Neutrophil (primary cell): ENCODE data around the gene PSMD7.

ENCODE experiments used
- H3K27ac ChIP-seq: fragments of 200-600 bp; sonication (generic); 2 replicates; pipeline ENCODE4 v1.5.1; 2016; ENCODE audit warnings: mild to moderate bottlenecking, moderate library complexity
- H3K27me3 ChIP-seq: fragments of 200-600 bp; sonication (generic); 2 replicates; pipeline ENCODE4 v1.6.0; 2016; ENCODE audit warnings: mild to moderate bottlenecking
- H3K36me3 ChIP-seq: fragments of 200-600 bp; sonication (generic); 2 replicates; pipeline ENCODE4 v1.5.1; 2017
- H3K4me1 ChIP-seq, 2 experiments: fragments of 200-600 bp in 1 of 2; sonication (generic) in 1 of 2; 1 replicate in 1 of 2; 2 replicates in 1 of 2; pipeline versions ENCODE4 v1.5.1 to v1.6.1; 2013 to 2016; ENCODE audit warnings: low read depth in 1 of 2, low read length in 1 of 2, mild to moderate bottlenecking in 1 of 2, moderate library complexity in 1 of 2; ENCODE audit not compliant: control insufficient read depth in 1 of 2, insufficient read depth in 1 of 2
- H3K4me3 ChIP-seq, 2 experiments: fragments of 200-600 bp in 1 of 2; sonication (generic) in 1 of 2; 1 replicate in 1 of 2; 2 replicates in 1 of 2; pipeline ENCODE4 v1.5.1; 2013 to 2016; ENCODE audit warnings: low read depth in 1 of 2, low read length in 1 of 2, mild to moderate bottlenecking in 1 of 2, moderate library complexity in 1 of 2
- H3K9me3 ChIP-seq: fragments of 200-600 bp; sonication (generic); 2 replicates; pipeline ENCODE4 v1.5.1; 2016
- CTCF ChIP-seq: fragments of 200-600 bp; sonication (generic); IDR thresholded peaks from 2 replicates; pipeline ENCODE4 v1.5.1; 2016; ENCODE audit warnings: antibody characterized with exemption

The PSMD7 gene

GRCh38 chr16:74283716-74284115 lies 12.9 kb upstream of the PSMD7 start:
- Histone ChIP-seq H3K27ac (no peak overlapping the region), H3K27me3 (no peaks in the 10 kb centered on the region), H3K36me3 (no peaks in the 10 kb centered on the region), H3K4me3 (no peak overlapping the region), H3K4me1 (peaks cover 0 to 5% of the 10 kb centered on the region in 2 experiments), H3K9me3 (no peaks in the 10 kb centered on the region)
- no peak for TF ChIP-seq CTCF

DNA sequence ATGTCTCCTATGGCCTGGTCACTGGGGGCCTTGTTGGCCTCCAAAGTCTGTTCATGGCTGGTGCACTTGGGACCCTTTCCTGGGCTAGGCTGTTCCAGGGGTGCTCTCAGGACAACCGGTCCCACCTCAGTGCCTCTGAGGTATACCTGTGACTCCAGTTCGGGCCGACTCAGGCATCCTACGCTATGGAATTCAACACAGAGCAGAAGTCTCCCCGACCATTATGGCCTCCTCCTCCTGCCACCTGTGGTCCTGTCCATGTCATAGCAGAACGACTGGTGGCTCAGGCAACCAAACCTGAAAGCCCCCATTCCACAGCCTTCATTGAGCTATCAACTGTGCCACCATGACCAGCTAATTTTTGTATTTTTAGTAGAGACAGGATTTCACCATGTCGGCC lies 8.5 kb upstream of the PSMD7 start:
- Histone ChIP-seq H3K27ac (no peak overlapping the region), H3K36me3 (no peaks in the 10 kb centered on the region), H3K9me3 (no peaks in the 10 kb centered on the region), H3K4me3 (no peak overlapping the region), H3K27me3 (no peaks in the 10 kb centered on the region), H3K4me1 (no peaks in the 10 kb centered on the region)
- no peak for TF ChIP-seq CTCF

GRCh38 chr16:74290356-74290755 lies 6.3 kb upstream of the PSMD7 start:
- H3K36me3 ChIP-seq = no peaks in the 10 kb centered on the region
- H3K9me3 ChIP-seq = no peaks in the 10 kb centered on the region
- no peak overlapping the region for H3K27ac ChIP-seq
- H3K4me3 ChIP-seq = no peak overlapping the region
- no peaks in the 10 kb centered on the region for H3K27me3 ChIP-seq
- peaks cover 4 to 8% of the 10 kb centered on the region in 2 experiments for H3K4me1 ChIP-seq
- TF ChIP-seq CTCF = no peak

GRCh38 chr16:74291176-74291575 lies 5.4 kb upstream of the PSMD7 start:
- no peaks in the 10 kb centered on the region for H3K27me3 ChIP-seq
- H3K4me3 ChIP-seq = no peak overlapping the region
- peaks cover 10 to 16% of the 10 kb centered on the region in 2 experiments for H3K4me1 ChIP-seq
- no peaks in the 10 kb centered on the region for H3K36me3 ChIP-seq
- H3K27ac ChIP-seq = no peak overlapping the region
- TF ChIP-seq CTCF = no peak
- no peaks in the 10 kb centered on the region for H3K9me3 ChIP-seq

DNA sequence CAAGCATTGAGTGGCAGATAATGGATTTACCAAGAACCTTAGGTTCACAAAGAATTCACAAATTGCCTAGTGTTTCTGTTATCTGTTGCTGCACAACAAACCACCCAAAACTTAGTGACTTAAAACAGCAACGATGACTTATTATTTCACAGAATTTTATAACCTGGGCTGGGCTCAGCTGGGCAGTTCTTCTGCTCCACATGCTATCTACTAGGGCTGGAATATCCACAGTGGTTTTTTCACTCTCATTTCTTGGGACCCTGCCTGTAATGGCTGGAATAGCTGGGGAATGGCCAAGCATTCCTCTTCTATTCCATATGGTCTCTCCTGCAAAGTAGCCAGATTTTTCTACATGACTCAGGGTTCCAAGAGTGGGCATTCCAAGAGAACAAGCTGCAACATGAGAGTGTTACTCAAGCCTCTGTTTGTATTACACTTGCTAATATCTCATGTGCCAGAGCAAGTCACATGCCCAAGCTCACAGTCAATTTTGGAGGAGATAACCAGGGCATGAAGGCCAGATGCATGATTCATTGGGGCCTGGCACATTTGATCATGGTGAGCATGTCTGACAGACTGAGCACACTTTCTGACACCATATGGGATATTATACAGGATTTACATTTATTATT lies 4.9 kb upstream of the PSMD7 start:
- no peak overlapping the region for H3K4me3 ChIP-seq
- no peaks in the 10 kb centered on the region for H3K27me3 ChIP-seq
- H3K4me1 ChIP-seq = peaks cover 10 to 19% of the 10 kb centered on the region in 2 experiments
- no peaks in the 10 kb centered on the region for H3K9me3 ChIP-seq
- no peak for TF ChIP-seq CTCF
- H3K36me3 ChIP-seq = no peaks in the 10 kb centered on the region
- no peak overlapping the region for H3K27ac ChIP-seq

- Histone ChIP-seq H3K27ac (peak overlapping the region; percentile 96), H3K36me3 (peaks cover 26% of the 10 kb centered on the region), H3K9me3 (no peaks in the 10 kb centered on the region), H3K4me1 (peaks cover 26 to 33% of the 10 kb centered on the region in 2 experiments), H3K27me3 (no peaks in the 10 kb centered on the region), H3K4me3 (peak overlapping the region; percentile 93 to 96)
- TF ChIP-seq CTCF = no peak
Measured at GRCh38 chr16:74296104-74296431, 546 bp upstream of the PSMD7 start.
